ENCODE measurements around the gene PSEN1.
A peak's percentile ranks its signal among the peaks of the same experiment; 100 is the strongest.
"Not testable (repeated sequence)": the region's sequence is repeated elsewhere in the genome, so short reads cannot be mapped to it uniquely, and the experiment has no call there.

The PSEN1 gene

GRCh38 chr14:73189651-73190050 lies 53.3 kb downstream of the PSEN1 start:
- Histone ChIP-seq H3K36me3 (ENCODE audit: control insufficient read depth in 4 of 4, insufficient read depth in 4 of 4, low read length in 3 of 4) (peaks cover 9 to 65% (median 30%) of the 10 kb centered on the region in 4 experiments), H3K27ac (ENCODE audit: insufficient read depth in 1 of 2, low read depth in 1 of 2, low read length in 2 of 2, poor library complexity in 1 of 2, severe bottlenecking in 2 of 2) (no peak overlapping the region), H3K4me1 (ENCODE audit: control extremely low read depth in 1 of 4, control insufficient read depth in 4 of 4, insufficient read depth in 4 of 4, low read length in 3 of 4) (no peaks in the 10 kb centered on the region), H3K27me3 (replicated peaks in 2 of 5; ENCODE audit: control insufficient read depth in 4 of 5, insufficient read depth in 5 of 5, low read length in 4 of 5) (no peaks in the 10 kb centered on the region), H3K9me3 (ENCODE audit: control extremely low read depth in 1 of 5, control insufficient read depth in 4 of 5, insufficient read depth in 2 of 5, low read depth in 1 of 5, low read length in 4 of 5) (no peaks in the 10 kb centered on the region), H3K4me3 (ENCODE audit: control insufficient read depth in 1 of 7, extremely low read depth in 1 of 7, insufficient read depth in 4 of 7, low read depth in 2 of 7, low read length in 6 of 7) (no peak overlapping the region)
- ChIA-PET CTCF (no interaction called here), POLR2A (interaction anchor here (0.6 kb wide), 1 partner anchor 565 kb away, joined by 3 read pairs; no protein-coding TSS in a partner anchor)
- 100% methylated on average over 2 of the region's 3 CpGs for WGBS (ENCODE audit: insufficient coverage)
- no peak for DNase-seq

GRCh38 chr14:73191441-73191840 lies 55.1 kb downstream of the PSEN1 start:
- Histone ChIP-seq H3K27me3 (replicated peaks in 2 of 5; ENCODE audit: control insufficient read depth in 4 of 5, insufficient read depth in 5 of 5, low read length in 4 of 5) (no peaks in the 10 kb centered on the region), H3K4me3 (ENCODE audit: control insufficient read depth in 1 of 7, extremely low read depth in 1 of 7, insufficient read depth in 4 of 7, low read depth in 2 of 7, low read length in 6 of 7) (no peak overlapping the region), H3K9me3 (ENCODE audit: control extremely low read depth in 1 of 5, control insufficient read depth in 4 of 5, insufficient read depth in 2 of 5, low read depth in 1 of 5, low read length in 4 of 5) (no peaks in the 10 kb centered on the region), H3K4me1 (ENCODE audit: control extremely low read depth in 1 of 4, control insufficient read depth in 4 of 4, insufficient read depth in 4 of 4, low read length in 3 of 4) (no peaks in the 10 kb centered on the region), H3K27ac (ENCODE audit: insufficient read depth in 1 of 2, low read depth in 1 of 2, low read length in 2 of 2, poor library complexity in 1 of 2, severe bottlenecking in 2 of 2) (no peak overlapping the region), H3K36me3 (ENCODE audit: control insufficient read depth in 4 of 4, insufficient read depth in 4 of 4, low read length in 3 of 4) (peaks cover 11 to 72% (median 37%) of the 10 kb centered on the region in 4 experiments)
- DNase-seq, result no peak
- WGBS (ENCODE audit: insufficient coverage), result 100% methylated on average over 1 of the region's 2 CpGs
- POLR2A ChIA-PET, result no interaction called here
- CTCF ChIA-PET, result no interaction called here

- H3K36me3 ChIP-seq (ENCODE audit: control insufficient read depth in 4 of 4, insufficient read depth in 4 of 4, low read length in 3 of 4), result peaks cover 15 to 70% (median 41%) of the 10 kb centered on the region in 4 experiments
- H3K4me1 ChIP-seq (ENCODE audit: control extremely low read depth in 1 of 4, control insufficient read depth in 4 of 4, insufficient read depth in 4 of 4, low read length in 3 of 4); DNase-seq; H3K4me3 ChIP-seq (ENCODE audit: control insufficient read depth in 1 of 7, extremely low read depth in 1 of 7, insufficient read depth in 4 of 7, low read depth in 2 of 7, low read length in 6 of 7); H3K27me3 ChIP-seq (replicated peaks in 2 of 5; ENCODE audit: control insufficient read depth in 4 of 5, insufficient read depth in 5 of 5, low read length in 4 of 5); H3K27ac ChIP-seq (ENCODE audit: insufficient read depth in 1 of 2, low read depth in 1 of 2, low read length in 2 of 2, poor library complexity in 1 of 2, severe bottlenecking in 2 of 2); H3K9me3 ChIP-seq (ENCODE audit: control extremely low read depth in 1 of 5, control insufficient read depth in 4 of 5, insufficient read depth in 2 of 5, low read depth in 1 of 5, low read length in 4 of 5); CTCF ChIA-PET; POLR2A ChIA-PET: not testable (repeated sequence)
- 100% methylated on average over 1 of the region's 8 CpGs for WGBS (ENCODE audit: insufficient coverage)
Observed at GRCh38 chr14:73194306-73194705, 58.0 kb downstream of the PSEN1 start.

GRCh38 chr14:73198253-73198652 lies 61.9 kb downstream of the PSEN1 start:
- Histone ChIP-seq H3K36me3 (ENCODE audit: control insufficient read depth in 4 of 4, insufficient read depth in 4 of 4, low read length in 3 of 4) (peaks cover 10 to 63% (median 29%) of the 10 kb centered on the region in 4 experiments), H3K27me3 (replicated peaks in 2 of 5; ENCODE audit: control insufficient read depth in 4 of 5, insufficient read depth in 5 of 5, low read length in 4 of 5) (no peaks in the 10 kb centered on the region), H3K4me1 (ENCODE audit: control extremely low read depth in 1 of 4, control insufficient read depth in 4 of 4, insufficient read depth in 4 of 4, low read length in 3 of 4) (no peaks in the 10 kb centered on the region), H3K27ac (ENCODE audit: insufficient read depth in 1 of 2, low read depth in 1 of 2, low read length in 2 of 2, poor library complexity in 1 of 2, severe bottlenecking in 2 of 2) (no peak overlapping the region), H3K4me3 (ENCODE audit: control insufficient read depth in 1 of 7, extremely low read depth in 1 of 7, insufficient read depth in 4 of 7, low read depth in 2 of 7, low read length in 6 of 7) (no peak overlapping the region), H3K9me3 (ENCODE audit: control extremely low read depth in 1 of 5, control insufficient read depth in 4 of 5, insufficient read depth in 2 of 5, low read depth in 1 of 5, low read length in 4 of 5) (no peaks in the 10 kb centered on the region)
- CTCF ChIA-PET, result interaction anchor here (0.7 kb wide), 1 partner anchor 732 kb away, joined by 3 read pairs; no protein-coding TSS in a partner anchor
- no peak for DNase-seq
- POLR2A ChIA-PET, result interaction anchor here (0.6 kb wide), 1 partner anchor 55 kb away, joined by 4 read pairs; no protein-coding TSS in a partner anchor
- 85% methylated on average over 2 of the region's 2 CpGs for WGBS (ENCODE audit: insufficient coverage)

GRCh38 chr14:73203527-73203926 lies 67.2 kb downstream of the PSEN1 start:
- Histone ChIP-seq H3K27me3 (replicated peaks in 2 of 5; ENCODE audit: control insufficient read depth in 4 of 5, insufficient read depth in 5 of 5, low read length in 4 of 5) (no peaks in the 10 kb centered on the region), H3K36me3 (ENCODE audit: control insufficient read depth in 4 of 4, insufficient read depth in 4 of 4, low read length in 3 of 4) (peaks cover 25 to 68% (median 40%) of the 10 kb centered on the region in 4 experiments), H3K4me3 (ENCODE audit: control insufficient read depth in 1 of 7, extremely low read depth in 1 of 7, insufficient read depth in 4 of 7, low read depth in 2 of 7, low read length in 6 of 7) (no peak overlapping the region), H3K4me1 (ENCODE audit: control extremely low read depth in 1 of 4, control insufficient read depth in 4 of 4, insufficient read depth in 4 of 4, low read length in 3 of 4) (no peaks in the 10 kb centered on the region), H3K9me3 (ENCODE audit: control extremely low read depth in 1 of 5, control insufficient read depth in 4 of 5, insufficient read depth in 2 of 5, low read depth in 1 of 5, low read length in 4 of 5) (peaks cover 0 to 10% (median 7%) of the 10 kb centered on the region in 5 experiments), H3K27ac (ENCODE audit: insufficient read depth in 1 of 2, low read depth in 1 of 2, low read length in 2 of 2, poor library complexity in 1 of 2, severe bottlenecking in 2 of 2) (no peak overlapping the region)
- DNase-seq, result no peak
- POLR2A ChIA-PET, result interaction anchor here (0.7 kb wide), 1 partner anchor 67 kb away, joined by 3 read pairs; the partner anchor contains the start of gene PSEN1
- no CpG with 5 or more reads among the region's 2 CpGs for WGBS (ENCODE audit: insufficient coverage)
- CTCF ChIA-PET, result interaction anchor here (0.6 kb wide), 1 partner anchor 21 kb away, joined by 4 read pairs; no protein-coding TSS in a partner anchor

- Histone ChIP-seq H3K36me3 (ENCODE audit: control insufficient read depth in 4 of 4, insufficient read depth in 4 of 4, low read length in 3 of 4) (peaks cover 33 to 64% (median 53%) of the 10 kb centered on the region in 4 experiments), H3K27me3 (replicated peaks in 2 of 5; ENCODE audit: control insufficient read depth in 4 of 5, insufficient read depth in 5 of 5, low read length in 4 of 5) (no peaks in the 10 kb centered on the region), H3K27ac (ENCODE audit: insufficient read depth in 1 of 2, low read depth in 1 of 2, low read length in 2 of 2, poor library complexity in 1 of 2, severe bottlenecking in 2 of 2) (no peak overlapping the region), H3K9me3 (ENCODE audit: control extremely low read depth in 1 of 5, control insufficient read depth in 4 of 5, insufficient read depth in 2 of 5, low read depth in 1 of 5, low read length in 4 of 5) (peaks cover 0 to 13% (median 7%) of the 10 kb centered on the region in 5 experiments), H3K4me1 (ENCODE audit: control extremely low read depth in 1 of 4, control insufficient read depth in 4 of 4, insufficient read depth in 4 of 4, low read length in 3 of 4) (no peaks in the 10 kb centered on the region), H3K4me3 (ENCODE audit: control insufficient read depth in 1 of 7, extremely low read depth in 1 of 7, insufficient read depth in 4 of 7, low read depth in 2 of 7, low read length in 6 of 7) (no peak overlapping the region)
- ChIA-PET CTCF (interaction anchor here (0.8 to 2.0 kb wide), 4 partner anchors 10 to 56 kb away, joined by 3 to 4 read pairs (median 3); no protein-coding TSS in a partner anchor), POLR2A (no interaction called here)
- no peak for DNase-seq
- 89% methylated on average over 2 of the region's 2 CpGs for WGBS (ENCODE audit: insufficient coverage)
Observed at GRCh38 chr14:73207615-73208014, 71.3 kb downstream of the PSEN1 start.

GRCh38 chr14:73208390-73208789 lies 72.1 kb downstream of the PSEN1 start:
- peaks cover 37 to 68% (median 57%) of the 10 kb centered on the region in 4 experiments for H3K36me3 ChIP-seq (ENCODE audit: control insufficient read depth in 4 of 4, insufficient read depth in 4 of 4, low read length in 3 of 4)
- no peak overlapping the region for H3K4me3 ChIP-seq (ENCODE audit: control insufficient read depth in 1 of 7, extremely low read depth in 1 of 7, insufficient read depth in 4 of 7, low read depth in 2 of 7, low read length in 6 of 7)
- H3K9me3 ChIP-seq (ENCODE audit: control extremely low read depth in 1 of 5, control insufficient read depth in 4 of 5, insufficient read depth in 2 of 5, low read depth in 1 of 5, low read length in 4 of 5), result peaks cover 0 to 13% (median 7%) of the 10 kb centered on the region in 5 experiments
- 100% methylated on average over 3 of the region's 3 CpGs for WGBS (ENCODE audit: insufficient coverage)
- no peaks in the 10 kb centered on the region for H3K4me1 ChIP-seq (ENCODE audit: control extremely low read depth in 1 of 4, control insufficient read depth in 4 of 4, insufficient read depth in 4 of 4, low read length in 3 of 4)
- DNase-seq, result peak in 1 of 3 donors; percentile 10
- CTCF ChIA-PET, result interaction anchor here (0.8 to 2.0 kb wide), 3 partner anchors 9 to 55 kb away, joined by 3 to 4 read pairs (median 3); no protein-coding TSS in a partner anchor
- POLR2A ChIA-PET, result no interaction called here
- no peak overlapping the region for H3K27ac ChIP-seq (ENCODE audit: insufficient read depth in 1 of 2, low read depth in 1 of 2, low read length in 2 of 2, poor library complexity in 1 of 2, severe bottlenecking in 2 of 2)
- H3K27me3 ChIP-seq (replicated peaks in 2 of 5; ENCODE audit: control insufficient read depth in 4 of 5, insufficient read depth in 5 of 5, low read length in 4 of 5), result no peaks in the 10 kb centered on the region

Data from common myeloid progenitor, CD34-positive (primary cell).